Measurements from ENCODE around the gene ASAP2. TPM values are rescaled to one million over a fixed set of nuclear protein-coding genes. Genes with fewer than 3 reads are reported as not detected.

The ASAP2 gene
- total RNA-seq, 6 donors from 2014 or later: 20.4 to 26.0 (median 23.4) TPM

- 71 to 77% methylated on average over 3 of the region's 3 CpGs for WGBS, 2 donors
- Histone ChIP-seq H3K9me3 (no peaks in the 10 kb centered on the region), H3K4me1 (peaks cover 9 to 16% (median 11%) of the 10 kb centered on the region in 4 donors), H3K27ac (no peak overlapping the region), H3K27me3 (no peaks in the 10 kb centered on the region), H3K4me3 (no peak overlapping the region), H3K36me3 (peaks cover 0 to 25% (median 2%) of the 10 kb centered on the region in 4 donors)
- no peak for DNase-seq
- no peak for ATAC-seq (ENCODE audit: low FRiP score in 2 of 2)
- TF ChIP-seq POLR2AphosphoS5 (IDR thresholded peaks at IDR 0.05) (no peak), EP300 (IDR thresholded peaks at IDR 0.05) (no peak), POLR2A (IDR thresholded peaks at IDR 0.05) (no peak), CTCF (IDR thresholded peaks at IDR 0.05) (no peak)
These were observed 211.1 kb downstream of the ASAP2 start for GRCh38 chr2:9417725-9418124.

DNA sequence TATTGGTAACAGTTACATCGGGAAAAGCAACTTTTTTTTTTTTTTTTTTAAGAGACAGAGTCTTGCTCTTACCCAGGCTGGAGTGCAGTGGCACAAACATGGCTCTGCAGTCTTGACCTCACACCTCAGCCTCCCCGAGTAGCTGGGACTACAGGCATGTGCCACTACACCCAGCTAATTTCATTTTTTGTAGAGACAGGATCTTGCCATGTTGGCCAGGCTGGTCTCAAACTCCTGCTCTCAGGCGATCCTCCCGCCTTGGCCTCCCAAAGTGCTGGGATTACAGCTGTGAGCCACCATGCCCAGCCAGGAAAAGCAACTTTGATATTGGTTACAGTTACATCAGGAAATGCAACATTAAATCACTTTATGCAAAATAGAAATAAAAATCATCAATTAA, 212.1 kb downstream of the ASAP2 start:
- H3K27ac ChIP-seq: no peak overlapping the region
- no peak for DNase-seq
- no peaks in the 10 kb centered on the region for H3K27me3 ChIP-seq
- H3K36me3 ChIP-seq: peaks cover 0 to 22% (median under 1%) of the 10 kb centered on the region in 4 donors
- peaks cover 9 to 17% (median 11%) of the 10 kb centered on the region in 4 donors for H3K4me1 ChIP-seq
- ATAC-seq (ENCODE audit: low FRiP score in 2 of 2): no peak
- TF ChIP-seq CTCF (IDR thresholded peaks at IDR 0.05) (no peak), POLR2AphosphoS5 (IDR thresholded peaks at IDR 0.05) (no peak), POLR2A (IDR thresholded peaks at IDR 0.05) (no peak), EP300 (IDR thresholded peaks at IDR 0.05) (no peak)
- no peak overlapping the region for H3K4me3 ChIP-seq
- no peaks in the 10 kb centered on the region for H3K9me3 ChIP-seq
- WGBS, 2 donors: 86 to 94% methylated on average over 4 of the region's 4 CpGs

GRCh38 chr2:9419541-9419940, 212.9 kb downstream of the ASAP2 start:
- ATAC-seq (ENCODE audit: low FRiP score in 2 of 2): no peak
- Histone ChIP-seq H3K27ac (no peak overlapping the region), H3K27me3 (no peaks in the 10 kb centered on the region), H3K9me3 (no peaks in the 10 kb centered on the region), H3K4me1 (peaks cover 14 to 24% (median 16%) of the 10 kb centered on the region in 4 donors), H3K36me3 (peaks cover 0 to 15% (median 0%) of the 10 kb centered on the region in 4 donors), H3K4me3 (no peak overlapping the region)
- DNase-seq: no peak
- no peak for TF ChIP-seq EP300 (IDR thresholded peaks at IDR 0.05)
- no peak for TF ChIP-seq POLR2AphosphoS5 (IDR thresholded peaks at IDR 0.05)
- TF ChIP-seq CTCF (IDR thresholded peaks at IDR 0.05): no peak
- TF ChIP-seq POLR2A (IDR thresholded peaks at IDR 0.05): no peak
- 79 to 85% methylated on average over 3 of the region's 3 CpGs for WGBS, 2 donors

DNA sequence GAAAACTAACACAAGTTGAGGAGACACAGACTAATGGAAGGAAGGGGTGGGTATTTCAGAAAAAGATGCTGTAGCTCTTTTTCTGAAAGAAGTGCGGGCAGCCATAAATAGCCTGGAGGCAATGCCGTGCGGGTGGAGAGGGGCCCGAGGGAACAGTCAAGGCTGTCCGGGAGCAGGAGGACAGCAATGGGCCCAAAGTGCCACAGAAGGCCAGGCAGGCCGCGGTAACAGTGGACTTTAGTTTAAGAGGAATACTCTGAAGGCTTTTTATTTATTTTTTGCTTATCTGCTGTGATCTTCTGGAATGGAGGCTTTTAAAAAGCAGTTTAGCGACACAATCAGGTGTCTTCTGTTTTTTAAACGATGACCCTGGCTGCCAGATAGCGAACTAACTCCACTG, 213.9 kb downstream of the ASAP2 start:
- Histone ChIP-seq H3K9me3 (no peaks in the 10 kb centered on the region), H3K4me3 (no peak overlapping the region), H3K27me3 (no peaks in the 10 kb centered on the region), H3K4me1 (peaks cover 17 to 31% (median 23%) of the 10 kb centered on the region in 4 donors), H3K27ac (no peak overlapping the region), H3K36me3 (peaks cover 0 to 15% (median 0%) of the 10 kb centered on the region in 4 donors)
- ATAC-seq (ENCODE audit: low FRiP score in 2 of 2) (no peak), DNase-seq (no peak)
- WGBS, 2 donors: 88 to 90% methylated on average over 10 of the region's 10 CpGs
- no peak for TF ChIP-seq POLR2A (IDR thresholded peaks at IDR 0.05)
- TF ChIP-seq CTCF (IDR thresholded peaks at IDR 0.05): no peak
- TF ChIP-seq POLR2AphosphoS5 (IDR thresholded peaks at IDR 0.05): no peak
- TF ChIP-seq EP300 (IDR thresholded peaks at IDR 0.05): no peak
